Esophagus muscularis mucosa (tissue), 4 donors: ENCODE results near the gene COG7. TPM values are rescaled to one million over a fixed set of nuclear protein-coding genes. Genes with fewer than 3 reads are reported as not detected.
"Not testable (repeated sequence)": the region's sequence is repeated elsewhere in the genome, so short reads cannot be mapped to it uniquely, and the experiment has no call there.

Experiments used
- DNase-seq: peaks from one replicate; pipeline ENCODE4 v3.0.0-alpha.2; 2017; ENCODE audit errors: extremely low spot score
- H3K27ac ChIP-seq, 4 donors: fragments of 200-600 bp; sonication (generic); replicated peaks in 1 of 4; 1 replicate in 3 of 4; 2 replicates in 1 of 4; pipeline ENCODE4 v1.5.1; 2016 to 2019; ENCODE audit warnings: mild to moderate bottlenecking in 1 of 4
- H3K27me3 ChIP-seq, 4 donors: fragments of 200-600 bp; sonication (generic); one replicate each; pipeline versions ENCODE4 v1.5.1 to v1.6.0; 2016 to 2019
- H3K36me3 ChIP-seq, 4 donors: fragments of 200-600 bp; sonication (generic); one replicate each; pipeline ENCODE4 v1.5.1; 2016 to 2019
- H3K4me1 ChIP-seq, 4 donors: fragments of 200-600 bp; sonication (generic); one replicate each; pipeline ENCODE4 v1.5.1; 2016 to 2019
- H3K4me3 ChIP-seq, 4 donors: fragments of 200-600 bp; sonication (generic); 1 replicate in 2 of 4; 2 replicates in 2 of 4; pipeline ENCODE4 v1.5.1; 2016 to 2019; ENCODE audit warnings: mild to moderate bottlenecking in 4 of 4, moderate library complexity in 1 of 4
- H3K9me3 ChIP-seq, 4 donors: fragments of 200-600 bp; sonication (generic); 1 replicate in 3 of 4; 2 replicates in 1 of 4; pipeline ENCODE4 v1.5.1; 2016 to 2019
- CTCF ChIP-seq, 3 experiments: fragments of 200-600 bp in 2 of 3; fragments of 450-650 bp in 1 of 3; sonication (generic) in 2 of 3; IDR thresholded peaks; one replicate each; pipeline ENCODE4 v1.5.1; 2017 to 2019; ENCODE audit warnings: antibody characterized with exemption in 3 of 3, mild to moderate bottlenecking in 2 of 3, moderate library complexity in 1 of 3
- EP300 ChIP-seq: sonication (generic); formaldehyde crosslinking; IDR thresholded peaks from one replicate; pipeline ENCODE4 v1.6.1; 2017; ENCODE audit warnings: antibody characterized with exemption
- POLR2A ChIP-seq: fragments of 450-650 bp; IDR thresholded peaks from one replicate; pipeline ENCODE4 v1.6.1; 2017; ENCODE audit warnings: antibody characterized with exemption, moderate library complexity, mild to moderate bottlenecking, low read depth
- POLR2AphosphoS5 ChIP-seq, 2 donors: sonication (generic); formaldehyde crosslinking; IDR thresholded peaks; one replicate each; pipeline ENCODE4 v1.6.1; 2017; ENCODE audit warnings: antibody characterized with exemption in 2 of 2
- WGBS: methylation state at CpG from one replicate; pipeline ENCODE4 v1.1.5; 2018; 5-methylcytosine and 5-hydroxymethylcytosine counted together
- intact Hi-C: fragments of 100-400 bp; cut with DNase I; formaldehyde crosslinking; loops from one replicate; pipeline ENCODE4 v1.15.1; 2023
- total RNA-seq, 4 donors: library from RNA; depleted of rRNA; stranded (reverse); fragments of >200 nt; gene quantifications; one replicate each; pipeline versions ENCODE4 v1.1.0 to v1.2.1, GENCODE V29; 2016

COG7 gene
- total RNA-seq, 4 donors from 2014 or later, result 11.9 to 23.7 (median 15.1) TPM

DNA sequence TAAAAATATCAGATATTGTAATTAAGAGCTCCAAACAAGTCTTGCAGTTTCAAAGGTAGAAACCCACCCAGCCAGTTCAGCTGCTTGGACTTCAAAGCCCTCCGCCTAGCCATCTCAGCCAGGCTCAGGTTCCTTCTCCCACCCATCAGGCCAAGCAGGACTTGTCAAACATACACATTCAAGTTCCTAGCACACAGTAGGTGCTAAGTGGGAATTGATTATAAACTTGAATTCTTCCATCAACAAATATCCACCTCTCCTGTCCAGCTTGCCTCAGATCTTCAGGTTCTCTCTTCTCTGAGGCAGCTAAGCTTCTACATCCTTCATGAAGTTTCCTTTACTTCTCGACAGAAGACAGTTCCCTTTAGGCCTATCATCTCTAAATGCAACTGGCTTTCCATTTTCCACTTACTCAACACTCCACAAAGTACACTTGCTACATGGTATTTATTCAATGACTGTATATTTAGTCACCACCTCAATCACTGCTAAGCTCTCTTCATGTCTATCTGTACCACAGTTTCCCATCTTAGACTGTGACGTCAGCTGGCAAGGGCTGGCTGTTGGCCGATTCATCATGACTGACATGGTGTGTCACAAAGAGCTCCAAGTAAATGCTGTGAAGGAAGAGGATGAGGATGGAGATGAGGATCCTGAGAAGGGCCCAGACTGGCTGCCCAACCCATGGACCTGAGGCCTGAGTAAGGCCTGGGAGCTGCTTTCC is 13.3 kb upstream of the COG7 start:
- no peaks in the 10 kb centered on the region for H3K27me3 ChIP-seq
- peaks cover 10 to 18% (median 15%) of the 10 kb centered on the region in 4 donors for H3K4me1 ChIP-seq
- peaks cover 27 to 69% (median 60%) of the 10 kb centered on the region in 4 donors for H3K36me3 ChIP-seq
- WGBS, result 77% methylated on average over 4 of the region's 4 CpGs
- intact Hi-C loops, result no loop called here
- H3K9me3 ChIP-seq, result no peaks in the 10 kb centered on the region
- H3K4me3 ChIP-seq, result no peak overlapping the region
- no peak overlapping the region for H3K27ac ChIP-seq
- TF ChIP-seq CTCF (IDR thresholded peaks at IDR 0.05) (no peak), POLR2A (no peak), EP300 (no peak), POLR2AphosphoS5 (IDR thresholded peaks at IDR 0.05) (no peak)
- DNase-seq, result no peak

DNA sequence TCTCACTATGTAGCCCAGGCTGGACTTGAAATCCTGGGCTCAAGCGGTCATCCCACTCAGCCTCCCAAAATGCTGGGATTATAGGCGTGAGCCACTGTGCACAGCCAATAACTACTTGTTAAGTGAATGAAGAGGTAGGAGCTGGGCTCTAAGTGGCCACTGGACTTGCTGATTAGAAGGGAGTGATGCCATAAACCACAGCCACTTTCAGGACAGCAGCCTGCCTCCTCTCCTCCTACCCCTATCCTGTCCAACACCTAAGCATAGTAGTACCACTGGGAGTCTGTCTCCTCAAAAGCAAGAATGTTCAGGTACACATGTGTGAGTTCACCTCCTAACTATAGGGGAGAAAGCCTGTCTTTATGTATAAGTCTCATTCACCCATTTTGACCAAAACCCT is 12.2 kb upstream of the COG7 start:
- Histone ChIP-seq H3K36me3 (peaks cover 24 to 59% (median 51%) of the 10 kb centered on the region in 4 donors), H3K27me3 (no peaks in the 10 kb centered on the region), H3K4me3 (no peak overlapping the region), H3K9me3 (no peaks in the 10 kb centered on the region), H3K27ac (peak overlapping the region in 1 of 4 donors; percentile 22), H3K4me1 (peaks cover 10 to 18% (median 15%) of the 10 kb centered on the region in 4 donors)
- TF ChIP-seq EP300, result no peak
- TF ChIP-seq POLR2AphosphoS5 (IDR thresholded peaks at IDR 0.05), result no peak
- TF ChIP-seq POLR2A, result no peak
- TF ChIP-seq CTCF (IDR thresholded peaks at IDR 0.05), result no peak
- intact Hi-C loops, result no loop called here
- 100% methylated on average over 2 of the region's 2 CpGs for WGBS
- DNase-seq, result no peak

- Histone ChIP-seq H3K27me3 (no peaks in the 10 kb centered on the region), H3K27ac (no peak overlapping the region), H3K36me3 (peaks cover 18 to 49% (median 41%) of the 10 kb centered on the region in 4 donors), H3K4me1 (peaks cover 10 to 18% (median 15%) of the 10 kb centered on the region in 4 donors), H3K9me3 (no peaks in the 10 kb centered on the region), H3K4me3 (no peak overlapping the region)
- DNase-seq, result no peak
- WGBS, result 57% methylated on average over 1 of the region's 1 CpG
- intact Hi-C loops, result no loop called here
- no peak for TF ChIP-seq EP300
- TF ChIP-seq CTCF (IDR thresholded peaks at IDR 0.05), result no peak
Measured at GRCh38 chr16:23464196-23464595, 11.2 kb upstream of the COG7 start.

GRCh38 chr16:23462994-23463393 is 10.0 kb upstream of the COG7 start:
- H3K27ac ChIP-seq, result peak overlapping the region in 1 of 4 donors; percentile 28
- H3K27me3 ChIP-seq, result not testable (repeated sequence)
- peak in 1 of 2 donors; percentile 13 for TF ChIP-seq POLR2AphosphoS5 (IDR thresholded peaks at IDR 0.05)

GRCh38 chr16:23453338-23454052 is 506 bp upstream of the COG7 start:
- H3K27ac ChIP-seq, result peak overlapping the region; percentile 74 to 86 (median 84)
- H3K36me3 ChIP-seq, result peaks cover 0 to 5% (median 2%) of the 10 kb centered on the region in 4 donors
- TF ChIP-seq POLR2A (no peak), CTCF (IDR thresholded peaks at IDR 0.05) (no peak), POLR2AphosphoS5 (IDR thresholded peaks at IDR 0.05) (no peak), EP300 (no peak)
- peak overlapping the region; percentile 83 to 98 (median 90) for H3K4me3 ChIP-seq
- H3K4me1 ChIP-seq, result peaks cover 19 to 50% (median 44%) of the 10 kb centered on the region in 4 donors
- DNase-seq, result no peak
- no peaks in the 10 kb centered on the region for H3K27me3 ChIP-seq
- no peaks in the 10 kb centered on the region for H3K9me3 ChIP-seq
- WGBS, result 52% methylated on average over 37 of the region's 37 CpGs
- intact Hi-C loops, result no loop called here

More at GRCh38 chr16:23462994-23463393, 10.0 kb upstream of the COG7 start:
- H3K9me3 ChIP-seq, DNase-seq, intact Hi-C loops, H3K4me3 ChIP-seq: not testable (repeated sequence)
- 23% methylated on average over 6 of the region's 6 CpGs for WGBS
- Histone ChIP-seq H3K4me1 (peaks cover 10 to 18% (median 15%) of the 10 kb centered on the region in 4 donors), H3K36me3 (peaks cover 18 to 37% (median 29%) of the 10 kb centered on the region in 4 donors)
